GM18519 (cell line): ENCODE measurements around the gene FUT1.
"Not testable (repeated sequence)": the region's sequence is repeated elsewhere in the genome, so short reads cannot be mapped to it uniquely, and the experiment has no call there.

Experiments
- ATAC-seq: cut with Tn5 transposase; IDR thresholded peaks from one replicate; pipeline ENCODE4 v1.9.1; 2021; ENCODE audit warnings: mild to moderate bottlenecking, moderate library complexity; ENCODE audit not compliant: unreplicated experiment, low FRiP score

The FUT1 gene

DNA sequence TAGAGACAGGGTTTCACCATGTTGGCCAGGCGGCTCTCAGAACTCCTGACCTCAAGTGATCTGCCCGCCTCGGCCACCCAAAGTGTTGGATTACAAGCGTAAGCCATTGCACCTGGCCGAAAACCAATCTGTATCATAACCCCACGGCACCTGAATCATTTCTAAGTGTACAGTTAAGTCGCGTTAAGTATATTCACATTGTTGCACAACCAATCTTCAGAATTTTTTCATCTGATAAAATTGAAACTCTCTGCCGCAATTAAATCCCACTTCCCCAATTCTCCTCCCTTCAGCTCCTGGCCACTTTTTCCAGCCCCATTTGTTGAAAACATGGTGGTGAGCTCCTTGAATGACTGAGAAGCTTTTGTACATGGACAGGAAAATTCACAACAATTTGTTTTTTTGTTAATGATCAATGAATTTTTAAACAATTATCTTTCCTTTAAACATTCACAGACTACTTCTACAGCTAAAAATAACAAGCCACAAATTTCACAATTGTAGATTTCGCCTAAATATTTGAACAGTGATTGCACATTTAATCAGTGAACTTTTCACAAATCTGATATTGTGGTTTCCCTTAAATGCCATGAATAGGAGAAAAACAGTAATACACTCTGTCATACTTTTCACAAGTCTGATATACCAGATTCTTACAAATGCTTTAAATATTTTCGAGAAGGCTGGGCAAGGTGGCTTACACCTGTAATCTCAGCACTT, 16.7 kb upstream of the FUT1 start:
- no peak for ATAC-seq

DNA sequence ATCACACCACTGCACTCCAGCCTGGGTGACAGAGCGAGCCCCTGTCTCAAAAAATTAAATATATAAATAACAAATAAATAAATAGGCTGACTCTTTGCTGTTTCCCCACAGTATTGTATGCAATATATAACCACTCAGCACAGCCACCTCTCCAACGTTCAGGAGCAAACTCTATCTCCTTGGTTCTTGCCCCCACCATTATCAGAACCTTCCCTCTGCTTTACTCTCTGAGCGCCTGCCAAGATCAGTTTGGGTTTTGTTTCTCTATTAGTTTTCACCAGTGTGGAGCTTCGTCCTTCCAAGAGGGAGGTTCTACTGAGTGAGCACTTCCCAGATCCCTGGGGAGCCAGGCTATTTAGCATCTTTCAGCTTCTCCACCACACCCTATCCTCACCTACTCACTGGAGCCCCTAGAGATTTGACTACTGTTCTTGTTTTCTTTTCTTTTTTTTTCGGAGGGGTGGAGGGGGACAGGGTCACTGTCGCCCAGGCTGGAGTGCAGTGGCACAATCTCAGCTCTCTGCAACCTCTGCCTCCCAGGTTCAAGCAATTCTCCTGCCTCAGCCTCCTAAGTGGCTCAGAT, 15.8 kb upstream of the FUT1 start:
- not testable (repeated sequence) for ATAC-seq

DNA sequence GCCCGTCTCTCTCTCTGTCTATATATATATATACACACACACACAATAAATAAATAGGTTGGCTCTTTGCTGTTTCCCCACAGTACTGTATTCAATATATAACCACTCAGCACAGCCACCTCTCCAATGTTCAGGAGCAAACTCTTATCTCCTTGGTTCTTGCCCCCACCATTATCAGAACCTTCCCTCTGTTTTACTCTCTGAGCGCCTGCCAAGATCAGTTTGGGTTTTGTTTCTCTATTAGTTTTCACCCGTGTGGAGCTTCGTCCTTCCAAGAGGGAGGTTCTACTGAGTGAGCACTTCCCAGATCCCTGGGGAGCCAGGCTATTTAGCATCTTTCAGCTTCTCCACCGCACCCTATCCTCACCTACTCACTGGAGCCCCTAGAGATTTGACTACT, 13.4 kb upstream of the FUT1 start:
- not testable (repeated sequence) for ATAC-seq

DNA sequence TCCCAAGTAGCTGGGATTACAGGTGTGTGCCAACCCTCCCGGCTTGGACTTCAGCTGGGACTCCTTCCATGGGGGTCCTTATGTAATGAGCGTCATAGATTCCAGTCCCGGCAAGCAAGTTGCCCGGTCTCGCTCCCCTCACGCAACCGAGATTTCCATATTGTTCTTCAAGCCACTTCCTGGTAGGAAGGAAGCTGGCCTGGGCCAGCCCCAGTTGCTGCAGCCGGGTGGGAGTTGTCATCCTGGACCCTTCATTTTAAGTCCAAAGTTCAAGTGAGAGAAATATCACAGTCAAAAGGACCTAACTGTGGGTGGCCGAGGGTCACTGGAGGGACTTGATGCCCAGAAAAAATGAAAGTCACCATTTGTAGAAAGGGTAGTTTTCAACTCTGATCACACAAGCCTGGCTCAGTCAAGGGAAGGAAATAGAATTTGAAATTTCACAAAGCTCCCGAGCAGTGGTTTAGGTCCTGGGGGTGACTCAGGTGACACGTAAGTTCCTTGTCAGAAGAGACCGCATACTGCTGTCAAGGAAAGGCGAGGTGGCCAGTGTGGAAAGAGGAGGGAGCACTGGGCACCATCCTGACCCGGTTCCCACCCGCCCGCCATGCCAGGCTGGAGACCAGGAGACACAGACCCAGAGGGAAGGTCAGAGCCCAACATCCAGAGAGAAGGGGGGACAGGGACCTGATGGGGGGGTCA, 8.2 kb upstream of the FUT1 start:
- no peak for ATAC-seq

DNA sequence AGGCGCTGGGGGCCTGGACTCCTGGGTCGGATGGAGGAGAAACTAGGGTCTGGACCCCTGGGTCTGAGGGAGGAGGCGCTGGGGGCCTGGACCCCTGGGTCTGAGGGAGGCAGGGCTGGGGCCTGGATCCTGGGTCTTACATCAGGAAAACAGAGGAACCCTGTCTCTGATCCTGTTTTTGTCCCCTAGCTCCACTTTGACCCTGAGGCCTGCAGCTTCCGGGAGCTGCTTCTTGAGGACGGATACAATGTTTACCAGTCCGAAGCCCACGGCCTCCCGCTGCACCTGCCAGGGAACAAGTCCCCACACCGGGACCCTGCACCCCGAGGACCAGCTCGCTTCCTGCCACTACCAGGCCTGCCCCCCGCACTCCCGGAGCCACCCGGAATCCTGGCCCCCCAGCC, 5.3 kb upstream of the FUT1 start:
- ATAC-seq: no peak

DNA sequence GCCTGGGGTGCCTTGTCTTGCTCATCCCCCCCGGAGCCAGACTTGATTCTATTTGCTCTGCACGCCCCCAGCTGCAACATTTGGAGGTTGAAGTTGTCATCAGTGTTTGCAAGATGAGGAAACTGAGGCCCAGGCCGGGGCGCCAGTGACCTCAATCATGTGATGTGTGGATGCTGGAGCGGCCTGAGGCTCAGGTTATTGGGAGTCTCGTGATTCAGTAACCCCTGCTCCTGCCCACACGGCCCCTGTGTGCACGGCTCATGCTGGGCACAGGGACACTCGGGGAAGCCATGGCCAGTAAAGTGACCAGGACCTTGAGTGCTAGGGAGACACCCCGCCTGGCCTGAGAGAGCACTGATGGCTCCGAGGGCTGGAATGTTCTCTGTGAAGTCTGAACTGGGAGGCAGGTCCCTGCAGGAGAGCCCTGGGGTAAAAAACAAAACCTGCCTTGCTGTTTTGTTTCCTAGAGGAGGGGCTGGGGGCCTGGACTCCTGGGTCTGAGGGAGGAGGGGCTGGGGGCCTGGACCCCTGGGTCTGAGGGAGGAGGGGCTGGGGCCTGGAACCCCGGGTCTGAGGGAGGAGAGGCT, 4.7 kb upstream of the FUT1 start:
- ATAC-seq: no peak

DNA sequence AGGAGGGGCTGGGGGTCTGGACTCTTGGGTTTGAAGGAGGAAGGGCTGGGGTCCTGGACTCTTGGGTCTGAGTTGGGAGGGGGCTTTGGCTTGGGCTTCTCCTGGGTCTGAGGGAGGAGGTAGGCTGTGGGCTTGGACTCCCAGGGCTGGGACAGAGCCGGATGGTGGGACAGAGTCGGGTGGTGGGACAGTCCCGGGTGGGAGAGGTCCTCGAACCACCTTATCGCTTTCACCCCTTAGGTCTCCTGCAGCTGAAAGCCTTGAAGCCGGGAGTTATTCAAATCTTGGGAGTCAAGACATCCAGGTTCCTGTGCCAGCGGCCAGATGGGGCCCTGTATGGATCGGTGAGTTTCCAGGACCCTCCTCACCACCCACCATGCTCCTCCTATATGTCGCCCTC, 4.2 kb upstream of the FUT1 start:
- ATAC-seq: no peak

DNA sequence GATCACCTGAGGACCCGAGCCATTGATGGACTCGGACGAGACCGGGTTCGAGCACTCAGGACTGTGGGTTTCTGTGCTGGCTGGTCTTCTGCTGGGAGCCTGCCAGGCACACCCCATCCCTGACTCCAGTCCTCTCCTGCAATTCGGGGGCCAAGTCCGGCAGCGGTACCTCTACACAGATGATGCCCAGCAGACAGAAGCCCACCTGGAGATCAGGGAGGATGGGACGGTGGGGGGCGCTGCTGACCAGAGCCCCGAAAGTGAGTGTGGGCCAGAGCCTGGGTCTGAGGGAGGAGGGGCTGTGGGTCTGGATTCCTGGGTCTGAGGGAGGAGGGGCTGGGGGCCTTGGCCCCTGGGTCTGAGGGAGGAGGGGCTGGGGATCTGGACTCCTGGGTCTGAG, 3.8 kb upstream of the FUT1 start:
- no peak for ATAC-seq

DNA sequence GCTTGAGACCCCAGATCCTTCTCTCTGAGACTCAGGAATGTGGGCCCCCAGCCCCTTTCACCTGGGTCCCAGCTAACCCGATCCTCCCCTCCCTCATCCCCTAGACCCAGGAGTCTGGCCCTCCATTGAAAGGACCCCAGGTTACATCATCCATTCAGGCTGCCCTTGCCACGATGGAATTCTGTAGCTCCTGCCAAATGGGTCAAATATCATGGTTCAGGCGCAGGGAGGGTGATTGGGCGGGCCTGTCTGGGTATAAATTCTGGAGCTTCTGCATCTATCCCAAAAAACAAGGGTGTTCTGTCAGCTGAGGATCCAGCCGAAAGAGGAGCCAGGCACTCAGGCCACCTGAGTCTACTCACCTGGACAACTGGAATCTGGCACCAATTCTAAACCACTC, 3.3 kb upstream of the FUT1 start:
- no peak for ATAC-seq

DNA sequence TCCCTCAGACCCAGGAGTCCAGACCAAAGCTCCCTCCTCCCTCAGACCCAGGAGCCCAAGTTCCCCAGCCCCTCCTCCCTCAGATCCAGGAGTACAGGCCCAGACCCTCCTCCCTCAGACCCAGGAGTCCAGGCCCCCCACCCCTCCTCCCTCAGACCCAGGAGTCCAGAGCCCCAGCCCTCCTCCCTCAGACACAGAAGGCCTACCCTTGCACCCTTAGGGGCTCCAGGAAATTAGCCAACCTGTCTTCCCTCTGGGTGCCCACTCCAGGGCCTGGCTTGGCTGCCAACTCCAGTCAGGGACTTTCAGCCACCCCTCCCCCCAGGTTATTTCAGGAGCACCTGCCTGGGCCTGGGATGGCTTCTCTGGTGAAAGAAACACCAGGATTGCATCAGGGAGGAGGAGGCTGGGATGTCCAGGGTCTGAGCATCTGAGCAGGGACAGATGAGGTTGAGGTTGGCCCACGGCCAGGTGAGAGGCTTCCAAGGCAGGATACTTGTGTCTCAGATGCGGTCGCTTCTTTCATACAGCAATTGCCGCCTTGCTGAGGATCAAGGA, 2.7 kb upstream of the FUT1 start, which contains the start of gene FGF21:
Gene FGF21 (plus strand): TSS at position 441 of the 558 bp plus-strand sequence. CDS start 713 bp downstream, outside the sequence.
- no peak for ATAC-seq

DNA sequence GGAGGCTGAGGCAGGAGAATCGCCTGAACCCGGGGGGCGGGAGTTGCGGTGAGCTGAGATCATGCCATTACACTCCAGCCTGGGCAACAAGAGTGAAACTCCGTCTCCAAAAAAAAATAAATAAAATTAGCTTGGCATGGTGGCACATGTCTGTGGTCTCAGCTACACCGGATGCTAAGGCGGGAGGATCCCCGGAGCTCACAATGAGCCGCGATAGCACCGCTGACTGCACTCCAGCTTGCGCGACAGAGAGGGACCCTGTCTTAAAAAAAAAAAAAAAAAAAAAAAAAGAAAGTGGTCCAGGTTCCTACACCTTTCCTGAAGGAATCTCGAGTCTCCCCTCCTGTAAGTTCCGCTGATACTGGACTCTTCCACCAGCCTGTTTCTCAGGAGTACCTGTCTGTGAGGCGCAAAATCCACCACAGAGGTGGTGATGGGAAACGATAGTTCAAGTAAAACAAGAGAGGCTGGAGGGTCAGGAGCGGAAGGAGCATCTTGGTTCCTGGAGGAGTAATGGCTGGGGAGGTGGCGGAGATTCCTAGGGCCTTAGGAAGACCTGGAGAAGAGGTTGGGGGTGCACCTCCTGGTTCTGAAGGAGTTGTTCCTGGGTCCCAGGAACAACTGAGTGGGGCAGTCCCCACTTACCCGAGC, 471 bp downstream of the FUT1 start:
- ATAC-seq: no peak

DNA sequence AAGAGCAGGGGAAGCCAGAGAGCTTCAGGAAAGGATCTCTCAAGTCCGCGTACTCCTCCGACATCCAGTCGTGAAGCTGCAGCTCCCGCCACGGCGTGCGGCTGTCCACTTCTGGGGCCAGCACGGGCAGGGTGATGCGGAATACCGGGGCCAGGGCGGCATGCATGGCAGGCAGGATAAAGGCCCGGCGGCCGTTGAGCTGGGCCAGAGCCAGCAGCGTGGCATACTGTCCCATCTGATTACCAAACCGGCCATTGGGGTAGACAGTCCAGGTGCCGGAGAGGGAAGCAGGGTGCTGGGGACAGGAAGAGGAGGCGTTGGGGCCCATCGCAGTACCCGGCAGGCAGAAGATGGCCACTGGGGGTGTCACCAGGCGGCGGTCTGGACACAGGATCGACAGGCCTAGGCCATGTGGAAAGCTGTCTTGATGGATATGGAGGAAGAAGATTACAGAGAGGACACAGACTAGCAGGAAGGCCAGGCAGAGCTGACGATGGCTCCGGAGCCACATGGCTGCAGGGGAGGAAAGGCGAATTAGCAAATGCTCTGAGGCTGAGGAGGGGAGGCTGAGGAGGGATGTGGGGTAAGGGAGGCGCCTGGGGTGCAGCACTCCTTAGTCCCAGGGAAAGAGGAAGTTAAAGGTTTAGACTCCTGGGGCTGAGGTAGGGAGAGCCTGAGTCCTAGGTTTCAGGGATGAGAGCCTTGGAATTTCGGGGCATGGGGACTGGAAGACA, 1.5 kb downstream of the FUT1 start:
- ATAC-seq: no peak

DNA sequence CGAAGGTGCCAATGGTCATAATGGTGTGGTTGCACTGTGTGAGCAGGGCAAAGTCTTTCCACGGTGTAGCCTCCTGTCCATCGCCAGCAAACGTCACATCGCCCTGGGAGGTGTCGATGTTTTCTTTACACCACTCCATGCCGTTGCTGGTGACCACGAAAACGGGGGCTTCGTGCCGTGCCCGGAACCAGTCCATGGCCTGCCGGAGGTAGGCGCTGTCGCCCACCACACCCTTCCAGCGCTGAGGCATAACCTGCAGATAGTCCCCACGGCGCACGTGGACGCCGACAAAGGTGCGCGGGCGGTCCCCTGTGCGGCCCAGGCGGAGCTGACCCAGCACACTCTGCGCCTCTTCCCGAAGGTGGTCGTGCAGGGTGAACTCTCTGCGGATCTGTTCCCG, 2.1 kb downstream of the FUT1 start:
- no peak for ATAC-seq

DNA sequence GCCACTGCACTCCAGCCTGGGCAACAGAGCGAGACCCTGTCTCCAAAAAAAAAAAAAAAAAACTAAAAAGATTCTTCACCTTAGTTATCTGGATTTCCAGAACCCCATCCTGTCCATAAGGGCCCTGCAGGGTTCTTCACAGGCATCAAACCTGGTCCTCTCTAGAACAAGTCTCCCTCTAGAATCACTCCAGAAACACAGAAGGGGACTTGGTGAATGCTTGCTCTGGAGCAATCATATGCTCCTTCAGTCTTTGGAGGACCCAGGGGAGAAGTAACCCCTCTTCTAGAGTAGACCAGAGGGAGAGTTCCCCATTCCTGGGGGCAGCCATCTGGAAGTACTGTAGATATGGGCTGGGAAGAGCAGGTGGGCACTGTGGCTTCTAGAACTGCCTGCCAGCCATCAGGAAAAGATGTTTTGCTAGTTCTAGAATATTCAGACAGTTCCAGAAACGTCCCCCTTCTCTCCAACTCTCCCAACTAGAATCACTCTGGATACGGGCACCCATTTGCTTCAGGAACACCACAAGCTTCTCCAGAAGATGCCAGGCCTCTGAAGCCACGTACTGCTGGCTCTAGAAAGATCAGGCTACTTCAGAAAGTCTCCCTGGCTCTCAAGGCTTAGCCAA, 2.8 kb downstream of the FUT1 start:
- ATAC-seq: no peak

DNA sequence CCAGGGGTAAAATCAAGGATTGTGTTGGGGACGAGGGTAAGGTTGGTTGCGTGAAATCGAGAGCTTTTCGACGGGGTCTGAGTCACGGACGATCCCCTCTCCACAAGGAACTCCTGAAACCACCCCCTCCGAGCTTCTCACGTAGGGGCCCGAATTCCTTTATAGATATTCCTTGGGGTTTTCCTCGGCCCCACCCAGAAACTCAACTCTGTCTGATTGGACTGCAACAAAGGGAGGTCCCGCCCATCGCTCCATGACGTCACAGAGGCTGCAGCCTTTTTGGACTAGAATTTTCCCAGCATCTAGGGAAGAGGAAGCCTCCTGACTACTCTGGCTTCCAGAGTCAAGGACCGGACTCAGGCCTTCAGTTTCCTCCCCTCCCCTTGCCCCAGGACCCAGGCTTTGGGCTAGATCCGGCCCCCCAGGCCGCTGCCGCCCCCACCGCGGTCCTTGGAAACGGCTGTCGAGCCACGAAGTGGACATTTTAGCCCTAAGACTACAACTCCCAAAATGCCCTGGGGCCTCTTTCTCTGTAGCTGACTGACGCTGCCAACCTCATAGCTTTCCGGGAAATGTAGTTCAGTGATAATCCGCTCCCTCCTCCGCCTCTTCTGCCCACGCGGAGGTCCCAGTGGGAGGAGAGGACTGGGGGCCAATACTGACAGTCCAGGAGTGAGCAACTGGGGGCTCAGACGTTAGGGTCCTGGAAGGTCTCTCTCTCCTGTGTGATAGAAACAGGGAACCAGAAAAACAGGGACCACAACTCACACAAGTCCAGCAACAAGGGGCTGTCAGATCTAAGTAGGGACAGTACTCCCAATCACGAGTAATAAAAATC, 5.5 kb downstream of the FUT1 start, which contains the start of gene IZUMO1:
Gene IZUMO1 (minus strand): TSS at position 172 of the 838 bp plus-strand sequence. CDS start 1,050 bp downstream, outside the sequence.
- no peak for ATAC-seq

DNA sequence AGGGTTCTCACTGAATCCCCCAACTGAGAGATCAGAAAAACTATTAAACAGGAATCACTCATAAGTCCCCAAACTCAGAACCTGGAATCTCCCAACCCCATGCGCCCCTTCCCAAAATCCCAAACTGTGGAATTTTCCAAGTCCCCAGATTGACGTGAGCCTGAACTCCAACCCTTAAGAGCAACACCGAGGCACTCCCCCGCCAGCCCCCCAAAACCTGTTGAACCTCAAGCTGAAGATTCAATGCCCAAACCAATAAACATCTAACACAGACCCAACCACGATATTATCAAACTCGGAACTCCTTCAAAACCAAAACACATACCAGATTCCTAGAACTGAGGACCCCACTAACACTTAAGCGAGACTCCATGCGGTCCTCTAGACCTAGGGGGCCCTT, 6.3 kb downstream of the FUT1 start:
- ATAC-seq: no peak

DNA sequence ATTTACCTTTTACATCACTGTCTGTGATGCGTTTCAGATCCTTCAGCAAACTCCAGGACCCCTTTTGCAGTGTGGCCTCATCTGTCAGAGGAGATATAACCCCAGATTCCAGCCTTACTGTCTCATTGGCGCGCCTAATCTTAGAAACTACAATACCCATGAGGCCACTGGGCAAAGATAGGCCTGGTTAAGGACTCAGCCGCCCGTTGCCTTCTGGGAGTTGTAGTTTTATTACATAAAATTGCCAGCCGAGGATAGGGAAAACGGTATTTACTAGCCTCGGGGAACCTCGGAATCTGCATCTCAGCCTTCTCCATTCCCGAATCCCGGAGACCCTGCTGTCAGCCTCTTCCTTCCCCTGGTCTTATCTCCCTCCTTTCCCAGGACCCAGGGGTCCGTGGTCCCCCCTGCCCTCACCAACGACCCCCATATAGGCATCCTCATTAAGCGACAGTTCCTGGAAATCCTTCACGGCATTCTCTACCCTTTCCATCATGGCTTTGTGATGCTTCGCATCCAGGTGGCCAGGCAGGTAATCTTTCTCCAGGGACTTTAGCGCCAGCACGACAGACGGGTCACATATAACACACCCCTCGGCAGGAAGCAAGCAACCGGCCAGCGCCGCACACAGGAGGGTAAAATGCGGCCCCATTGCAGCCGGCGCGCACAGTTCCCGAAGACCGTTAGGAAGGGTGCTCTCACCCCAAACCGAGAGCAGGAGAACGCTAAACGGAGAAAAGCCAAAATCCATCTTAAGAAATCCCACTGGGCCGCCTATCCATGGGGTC, 7.0 kb downstream of the FUT1 start:
- no peak for ATAC-seq

DNA sequence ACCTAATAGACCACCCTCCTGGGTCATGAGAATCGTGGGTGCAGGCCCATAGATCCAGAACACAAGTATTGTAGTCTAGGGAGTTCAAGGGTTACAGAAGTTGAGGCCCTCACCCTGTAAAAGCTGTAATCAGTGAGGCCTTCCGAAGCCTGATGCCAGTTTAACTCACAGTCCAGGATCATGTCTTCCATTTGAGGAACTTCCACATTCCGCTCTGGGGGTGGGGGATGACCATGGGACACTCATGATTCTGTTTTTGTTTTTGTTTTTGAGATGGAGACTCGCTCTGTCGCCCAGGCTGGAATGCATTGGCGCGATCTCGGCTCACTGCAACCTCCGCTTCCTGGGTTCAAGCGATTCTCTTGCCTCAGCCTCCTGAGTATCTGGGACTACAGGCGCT, 10.3 kb downstream of the FUT1 start:
- ATAC-seq: no peak
